ENCODE results near the gene CPM. TPM values are rescaled to one million over a fixed set of nuclear protein-coding genes. Genes with fewer than 3 reads are reported as not detected.

Gene CPM
- total RNA-seq, 1 experiment from 2014 or later, result 0.96 TPM

DNA sequence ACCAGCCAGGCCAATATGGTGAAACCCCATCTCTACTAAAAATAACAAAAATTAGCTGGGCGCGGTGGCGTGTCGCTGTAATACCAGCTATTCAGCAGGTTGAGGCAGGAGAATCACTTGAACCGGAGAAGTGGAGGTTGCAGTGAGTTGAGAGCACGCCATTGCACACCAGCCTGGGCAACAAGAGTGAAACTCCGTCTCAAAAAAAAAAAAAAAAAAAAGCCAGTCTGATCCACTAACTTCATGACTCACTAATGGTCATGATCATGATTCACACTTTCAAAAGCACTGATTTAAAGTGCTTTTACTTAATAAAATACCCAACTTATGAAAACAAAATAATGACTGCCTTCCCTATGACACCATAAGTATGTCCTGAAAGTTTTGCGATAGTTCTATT lies 38.4 kb upstream of the CPM start:
- Mint-ChIP-seq H3K36me3 (no peaks in the 10 kb centered on the region), H3K27ac (no peak overlapping the region), H3K9me3 (peaks cover 2% of the 10 kb centered on the region; the same call in 1 of the 2 replicates), H3K27me3 (ENCODE audit: low read depth) (no peaks in the 10 kb centered on the region), H3K4me1 (no peaks in the 10 kb centered on the region), H3K4me3 (no peak overlapping the region)
- no peak for ATAC-seq
- CTCF ChIA-PET, result no interaction called here
- TF ChIP-seq, protein P1, sequence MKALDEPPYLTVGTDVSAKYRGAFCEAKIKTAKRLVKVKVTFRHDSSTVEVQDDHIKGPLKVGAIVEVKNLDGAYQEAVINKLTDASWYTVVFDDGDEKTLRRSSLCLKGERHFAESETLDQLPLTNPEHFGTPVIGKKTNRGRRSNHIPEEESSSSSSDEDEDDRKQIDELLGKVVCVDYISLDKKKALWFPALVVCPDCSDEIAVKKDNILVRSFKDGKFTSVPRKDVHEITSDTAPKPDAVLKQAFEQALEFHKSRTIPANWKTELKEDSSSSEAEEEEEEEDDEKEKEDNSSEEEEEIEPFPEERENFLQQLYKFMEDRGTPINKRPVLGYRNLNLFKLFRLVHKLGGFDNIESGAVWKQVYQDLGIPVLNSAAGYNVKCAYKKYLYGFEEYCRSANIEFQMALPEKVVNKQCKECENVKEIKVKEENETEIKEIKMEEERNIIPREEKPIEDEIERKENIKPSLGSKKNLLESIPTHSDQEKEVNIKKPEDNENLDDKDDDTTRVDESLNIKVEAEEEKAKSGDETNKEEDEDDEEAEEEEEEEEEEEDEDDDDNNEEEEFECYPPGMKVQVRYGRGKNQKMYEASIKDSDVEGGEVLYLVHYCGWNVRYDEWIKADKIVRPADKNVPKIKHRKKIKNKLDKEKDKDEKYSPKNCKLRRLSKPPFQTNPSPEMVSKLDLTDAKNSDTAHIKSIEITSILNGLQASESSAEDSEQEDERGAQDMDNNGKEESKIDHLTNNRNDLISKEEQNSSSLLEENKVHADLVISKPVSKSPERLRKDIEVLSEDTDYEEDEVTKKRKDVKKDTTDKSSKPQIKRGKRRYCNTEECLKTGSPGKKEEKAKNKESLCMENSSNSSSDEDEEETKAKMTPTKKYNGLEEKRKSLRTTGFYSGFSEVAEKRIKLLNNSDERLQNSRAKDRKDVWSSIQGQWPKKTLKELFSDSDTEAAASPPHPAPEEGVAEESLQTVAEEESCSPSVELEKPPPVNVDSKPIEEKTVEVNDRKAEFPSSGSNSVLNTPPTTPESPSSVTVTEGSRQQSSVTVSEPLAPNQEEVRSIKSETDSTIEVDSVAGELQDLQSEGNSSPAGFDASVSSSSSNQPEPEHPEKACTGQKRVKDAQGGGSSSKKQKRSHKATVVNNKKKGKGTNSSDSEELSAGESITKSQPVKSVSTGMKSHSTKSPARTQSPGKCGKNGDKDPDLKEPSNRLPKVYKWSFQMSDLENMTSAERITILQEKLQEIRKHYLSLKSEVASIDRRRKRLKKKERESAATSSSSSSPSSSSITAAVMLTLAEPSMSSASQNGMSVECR (CRISPR knock-in tag; IDR thresholded peaks at IDR 0.05; ENCODE audit: borderline replicate concordance), result no peak
- TF ChIP-seq FOXK1 (CRISPR knock-in tag; IDR thresholded peaks at IDR 0.05) (no peak), ELF4 (CRISPR knock-in tag; IDR thresholded peaks at IDR 0.05; ENCODE audit: low read depth) (no peak), HMGA2 (CRISPR knock-in tag; IDR thresholded peaks at IDR 0.05) (no peak), ZNF232 (CRISPR knock-in tag; IDR thresholded peaks at IDR 0.05) (no peak), FOXP4 (CRISPR knock-in tag; IDR thresholded peaks at IDR 0.05) (no peak), SMAD3 (CRISPR knock-in tag; IDR thresholded peaks at IDR 0.05; ENCODE audit: borderline replicate concordance) (no peak), ZNF219 (CRISPR knock-in tag; IDR thresholded peaks at IDR 0.05; ENCODE audit: borderline replicate concordance) (no peak)
- TF ChIP-seq, protein P2, sequence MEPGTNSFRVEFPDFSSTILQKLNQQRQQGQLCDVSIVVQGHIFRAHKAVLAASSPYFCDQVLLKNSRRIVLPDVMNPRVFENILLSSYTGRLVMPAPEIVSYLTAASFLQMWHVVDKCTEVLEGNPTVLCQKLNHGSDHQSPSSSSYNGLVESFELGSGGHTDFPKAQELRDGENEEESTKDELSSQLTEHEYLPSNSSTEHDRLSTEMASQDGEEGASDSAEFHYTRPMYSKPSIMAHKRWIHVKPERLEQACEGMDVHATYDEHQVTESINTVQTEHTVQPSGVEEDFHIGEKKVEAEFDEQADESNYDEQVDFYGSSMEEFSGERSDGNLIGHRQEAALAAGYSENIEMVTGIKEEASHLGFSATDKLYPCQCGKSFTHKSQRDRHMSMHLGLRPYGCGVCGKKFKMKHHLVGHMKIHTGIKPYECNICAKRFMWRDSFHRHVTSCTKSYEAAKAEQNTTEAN (CRISPR knock-in tag; IDR thresholded peaks at IDR 0.05), result no peak
- TF ChIP-seq, protein P3, sequence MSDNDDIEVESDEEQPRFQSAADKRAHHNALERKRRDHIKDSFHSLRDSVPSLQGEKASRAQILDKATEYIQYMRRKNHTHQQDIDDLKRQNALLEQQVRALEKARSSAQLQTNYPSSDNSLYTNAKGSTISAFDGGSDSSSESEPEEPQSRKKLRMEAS (CRISPR knock-in tag; IDR thresholded peaks at IDR 0.05), result no peak
- POLR2A ChIA-PET, result interaction anchor here (0.7 kb wide), 1 partner anchor 52 kb away, joined by 7 read pairs; no protein-coding TSS in a partner anchor
- DNase-seq (ENCODE audit: low spot score), result no peak

GRCh38 chr12:68970951-68971350 lies 38.0 kb upstream of the CPM start:
- H3K27ac Mint-ChIP-seq, result no peak overlapping the region
- POLR2A ChIA-PET, result interaction anchor here (0.7 kb wide), 1 partner anchor 51 kb away, joined by 7 read pairs; no protein-coding TSS in a partner anchor
- peaks cover 6% of the 10 kb centered on the region; the same call in 1 of the 2 replicates for H3K9me3 Mint-ChIP-seq
- H3K36me3 Mint-ChIP-seq, result no peaks in the 10 kb centered on the region
- ATAC-seq (no peak), DNase-seq (ENCODE audit: low spot score) (no peak)
- TF ChIP-seq, protein P4, sequence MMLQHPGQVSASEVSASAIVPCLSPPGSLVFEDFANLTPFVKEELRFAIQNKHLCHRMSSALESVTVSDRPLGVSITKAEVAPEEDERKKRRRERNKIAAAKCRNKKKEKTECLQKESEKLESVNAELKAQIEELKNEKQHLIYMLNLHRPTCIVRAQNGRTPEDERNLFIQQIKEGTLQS (CRISPR knock-in tag; conservative IDR thresholded peaks at IDR 0.05), result no peak
- no peak for TF ChIP-seq GABPB1 (CRISPR knock-in tag; IDR thresholded peaks at IDR 0.05)
- TF ChIP-seq, protein P5, sequence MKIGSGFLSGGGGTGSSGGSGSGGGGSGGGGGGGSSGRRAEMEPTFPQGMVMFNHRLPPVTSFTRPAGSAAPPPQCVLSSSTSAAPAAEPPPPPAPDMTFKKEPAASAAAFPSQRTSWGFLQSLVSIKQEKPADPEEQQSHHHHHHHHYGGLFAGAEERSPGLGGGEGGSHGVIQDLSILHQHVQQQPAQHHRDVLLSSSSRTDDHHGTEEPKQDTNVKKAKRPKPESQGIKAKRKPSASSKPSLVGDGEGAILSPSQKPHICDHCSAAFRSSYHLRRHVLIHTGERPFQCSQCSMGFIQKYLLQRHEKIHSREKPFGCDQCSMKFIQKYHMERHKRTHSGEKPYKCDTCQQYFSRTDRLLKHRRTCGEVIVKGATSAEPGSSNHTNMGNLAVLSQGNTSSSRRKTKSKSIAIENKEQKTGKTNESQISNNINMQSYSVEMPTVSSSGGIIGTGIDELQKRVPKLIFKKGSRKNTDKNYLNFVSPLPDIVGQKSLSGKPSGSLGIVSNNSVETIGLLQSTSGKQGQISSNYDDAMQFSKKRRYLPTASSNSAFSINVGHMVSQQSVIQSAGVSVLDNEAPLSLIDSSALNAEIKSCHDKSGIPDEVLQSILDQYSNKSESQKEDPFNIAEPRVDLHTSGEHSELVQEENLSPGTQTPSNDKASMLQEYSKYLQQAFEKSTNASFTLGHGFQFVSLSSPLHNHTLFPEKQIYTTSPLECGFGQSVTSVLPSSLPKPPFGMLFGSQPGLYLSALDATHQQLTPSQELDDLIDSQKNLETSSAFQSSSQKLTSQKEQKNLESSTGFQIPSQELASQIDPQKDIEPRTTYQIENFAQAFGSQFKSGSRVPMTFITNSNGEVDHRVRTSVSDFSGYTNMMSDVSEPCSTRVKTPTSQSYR (CRISPR knock-in tag; IDR thresholded peaks at IDR 0.05), result no peak
- no peaks in the 10 kb centered on the region for H3K27me3 Mint-ChIP-seq (ENCODE audit: low read depth)
- CTCF ChIA-PET, result no interaction called here
- no peaks in the 10 kb centered on the region for H3K4me1 Mint-ChIP-seq
- no peak overlapping the region for H3K4me3 Mint-ChIP-seq

Data from WTC11 (cell line).